SH-SY5Y (cell line): Measurements from ENCODE around the gene ZNF451.

Experiments
- GATA2 ChIP-seq: IDR thresholded peaks from 2 replicates; pipeline ENCODE4 v1.6.1; 2011; ENCODE audit warnings: mild to moderate bottlenecking, low read depth, low read length
- GATA3 ChIP-seq: IDR thresholded peaks from 2 replicates; pipeline ENCODE4 v1.6.1; 2011; ENCODE audit warnings: low read depth, mild to moderate bottlenecking, low read length, moderate library complexity

ZNF451 gene

GRCh38 chr6:57201718-57202117, 111.7 kb downstream of the ZNF451 start:
- TF ChIP-seq GATA2: no peak

- TF ChIP-seq GATA2: no peak
- TF ChIP-seq GATA3: no peak
Observed at GRCh38 chr6:57205550-57206328, 115.8 kb downstream of the ZNF451 start.

GRCh38 chr6:57207141-57207540, 117.2 kb downstream of the ZNF451 start:
- TF ChIP-seq GATA3 (no peak), GATA2 (no peak)

GRCh38 chr6:57207872-57208271, 117.9 kb downstream of the ZNF451 start:
- TF ChIP-seq GATA2 (no peak), GATA3 (no peak)

GRCh38 chr6:57209030-57209429, 119.0 kb downstream of the ZNF451 start:
- TF ChIP-seq GATA3 (no peak), GATA2 (no peak)

- no peak for TF ChIP-seq GATA3
- no peak for TF ChIP-seq GATA2
Observed at GRCh38 chr6:57210060-57210459, 120.1 kb downstream of the ZNF451 start.

- TF ChIP-seq GATA2 (no peak), GATA3 (no peak)
Observed at GRCh38 chr6:57215260-57215659, 125.3 kb downstream of the ZNF451 start.

- TF ChIP-seq GATA3 (no peak), GATA2 (no peak)
Observed at GRCh38 chr6:57216235-57217101, 126.5 kb downstream of the ZNF451 start.

GRCh38 chr6:57217270-57217669, 127.3 kb downstream of the ZNF451 start:
- TF ChIP-seq GATA2: no peak
- TF ChIP-seq GATA3: no peak
